HG03378 (cell line): Measurements from ENCODE around the gene HS6ST2.
"Not testable (repeated sequence)": the region's sequence is repeated elsewhere in the genome, so short reads cannot be mapped to it uniquely, and the experiment has no call there.

Source experiments
- ATAC-seq: cut with Tn5 transposase; IDR thresholded peaks from one replicate; pipeline ENCODE4 v1.9.1; 2021; ENCODE audit warnings: mild to moderate bottlenecking, moderate library complexity; ENCODE audit not compliant: unreplicated experiment

The HS6ST2 gene

GRCh38 chrX:132958091-132958703, at the start of gene HS6ST2:
HS6ST2 (minus strand) TSS chrX:132958629.
- ATAC-seq, result no peak

DNA sequence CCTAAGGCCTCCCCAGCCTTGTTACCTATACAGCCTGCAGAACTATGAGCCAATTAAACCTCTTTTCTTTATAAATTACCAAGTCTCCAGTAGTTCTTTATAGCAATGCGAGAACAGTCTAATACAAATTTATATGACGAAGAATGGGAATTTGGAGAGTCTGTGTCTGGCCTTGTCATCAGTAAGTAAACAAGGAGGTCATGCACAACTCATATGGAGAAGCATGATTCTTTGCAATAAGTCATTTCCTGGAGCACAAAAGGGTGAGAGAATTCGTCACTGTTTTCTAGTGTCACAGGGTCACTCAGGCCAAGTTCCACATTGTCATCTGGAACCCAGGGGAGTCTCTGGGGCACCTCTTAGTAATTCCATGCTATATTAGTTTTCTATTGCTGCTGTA, 49.0 kb upstream of the HS6ST2 start:
- ATAC-seq, result no peak

- no peak for ATAC-seq
These were observed 47.2 kb upstream of the HS6ST2 start for GRCh38 chrX:133005616-133006015.

GRCh38 chrX:133005042-133005441, 46.6 kb upstream of the HS6ST2 start:
- ATAC-seq, result no peak

GRCh38 chrX:132999209-132999608, 40.8 kb upstream of the HS6ST2 start:
- no peak for ATAC-seq

DNA sequence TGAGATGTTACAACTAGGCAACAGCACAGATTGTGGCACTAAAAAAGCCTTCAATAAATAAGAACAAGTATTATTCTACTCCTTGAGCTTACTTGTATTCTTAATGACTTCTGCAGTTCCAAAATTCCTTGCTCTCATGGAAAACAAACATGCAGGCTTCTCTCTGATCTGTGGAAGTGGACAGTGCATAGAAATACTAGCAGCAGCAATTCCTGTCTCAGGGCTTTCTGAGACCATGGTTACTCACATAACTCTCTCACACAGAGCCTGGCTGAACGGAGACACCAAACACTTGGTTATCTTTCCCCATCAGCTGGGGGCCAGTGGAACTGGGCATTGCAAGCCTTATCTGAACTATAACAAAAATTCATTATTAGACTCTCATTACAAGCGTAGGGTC, 32.4 kb upstream of the HS6ST2 start:
- ATAC-seq, result no peak

DNA sequence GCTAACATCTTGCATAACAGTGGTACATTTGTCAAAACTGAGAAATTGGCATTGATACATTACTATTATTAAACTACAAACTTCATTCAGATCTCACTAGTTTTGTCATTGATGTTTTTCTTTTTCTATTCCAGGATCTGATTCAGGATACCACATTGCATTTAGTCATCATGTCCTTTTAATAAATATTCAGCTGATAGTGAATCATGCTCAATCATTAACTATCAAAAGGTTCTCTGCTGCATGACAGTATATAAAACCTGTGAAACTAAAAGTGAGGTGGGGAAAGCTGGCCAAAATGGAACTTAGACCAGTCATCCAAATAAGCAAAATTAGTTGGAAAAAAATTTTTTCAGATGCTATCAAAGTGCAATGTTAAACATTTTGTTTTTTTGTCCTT, 28.1 kb upstream of the HS6ST2 start:
- no peak for ATAC-seq

DNA sequence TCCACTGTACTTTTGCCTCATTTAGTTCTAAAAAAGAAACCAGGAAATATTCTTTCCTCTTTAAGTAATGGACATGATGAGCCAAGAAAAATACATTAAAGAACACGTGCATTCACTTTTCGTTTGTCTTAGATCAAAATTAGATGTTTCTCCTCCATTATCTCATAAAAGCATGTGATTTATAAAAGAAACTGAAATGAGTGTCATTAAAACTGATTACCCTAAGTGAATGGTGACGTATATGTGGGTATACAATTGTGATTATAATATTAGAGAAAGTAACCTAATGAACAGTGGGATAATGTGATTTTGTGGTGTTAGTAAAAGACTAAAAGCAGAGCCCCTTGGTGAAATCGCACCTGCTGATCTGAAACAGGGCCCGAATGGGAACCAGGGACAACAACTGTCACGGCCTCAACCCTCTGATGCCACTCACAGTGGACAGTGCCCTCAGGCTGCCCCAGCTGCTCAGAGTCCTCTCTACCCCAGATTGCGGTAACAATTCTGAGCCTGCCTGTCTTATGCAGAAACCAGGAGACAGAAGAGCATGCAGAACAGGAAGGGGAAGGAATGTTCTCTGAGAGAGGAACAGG, 25.7 kb upstream of the HS6ST2 start:
- ATAC-seq, result no peak

GRCh38 chrX:132983496-132983895, 25.1 kb upstream of the HS6ST2 start:
- ATAC-seq, result no peak

GRCh38 chrX:132980035-132980434, 21.6 kb upstream of the HS6ST2 start:
- ATAC-seq, result not testable (repeated sequence)

DNA sequence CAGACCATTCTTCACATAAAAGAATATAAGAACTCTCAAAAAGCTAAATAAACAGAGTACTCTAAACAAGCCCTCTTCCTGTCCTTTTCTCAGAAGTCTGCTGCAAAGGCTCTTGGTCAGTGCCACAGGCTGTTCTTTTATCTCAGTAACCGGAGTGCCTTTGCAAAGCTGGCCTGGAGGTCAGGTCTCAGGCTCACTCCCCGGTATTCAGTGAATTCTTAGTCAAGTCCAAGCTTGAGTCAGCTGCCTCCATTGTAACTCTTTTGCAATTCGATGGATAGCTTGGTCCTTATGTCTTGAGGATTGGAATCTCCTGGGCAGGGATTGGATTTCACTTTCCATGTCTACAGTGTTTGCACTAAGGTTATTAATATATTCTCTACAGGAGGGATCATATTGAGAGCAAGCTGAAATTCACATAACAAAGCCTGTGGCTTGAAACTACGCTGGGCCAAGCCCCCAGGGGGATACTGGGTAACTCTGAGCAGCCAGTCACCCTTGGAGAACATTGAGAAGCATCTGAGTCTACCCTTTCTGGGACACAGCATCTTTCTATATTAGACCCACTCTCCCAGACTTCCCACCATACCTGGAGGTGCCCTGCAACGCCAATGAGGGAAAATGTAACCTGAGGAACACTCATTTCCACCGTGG, 10.0 kb upstream of the HS6ST2 start:
- no peak for ATAC-seq

DNA sequence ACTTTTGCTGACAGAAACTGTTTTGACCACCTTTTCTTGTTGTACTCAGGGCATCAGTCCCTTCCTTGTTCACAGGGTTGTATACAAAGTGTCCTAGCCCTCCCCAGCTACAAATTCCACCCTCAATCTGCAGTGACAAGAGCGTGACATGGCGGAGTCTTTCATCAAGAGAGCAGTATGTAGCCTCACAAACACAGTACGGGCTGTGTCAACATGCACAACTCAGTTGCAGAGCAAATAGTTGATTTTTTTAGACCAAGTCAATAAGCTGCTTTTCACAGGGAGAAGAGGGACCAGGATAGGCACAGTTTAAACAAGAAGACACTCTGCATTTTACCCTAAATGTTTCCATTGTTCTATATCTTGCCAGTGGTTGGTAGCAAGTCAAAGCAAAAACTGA, 8.6 kb upstream of the HS6ST2 start:
- ATAC-seq, result no peak

GRCh38 chrX:132965461-132965860, 7.0 kb upstream of the HS6ST2 start:
- no peak for ATAC-seq

DNA sequence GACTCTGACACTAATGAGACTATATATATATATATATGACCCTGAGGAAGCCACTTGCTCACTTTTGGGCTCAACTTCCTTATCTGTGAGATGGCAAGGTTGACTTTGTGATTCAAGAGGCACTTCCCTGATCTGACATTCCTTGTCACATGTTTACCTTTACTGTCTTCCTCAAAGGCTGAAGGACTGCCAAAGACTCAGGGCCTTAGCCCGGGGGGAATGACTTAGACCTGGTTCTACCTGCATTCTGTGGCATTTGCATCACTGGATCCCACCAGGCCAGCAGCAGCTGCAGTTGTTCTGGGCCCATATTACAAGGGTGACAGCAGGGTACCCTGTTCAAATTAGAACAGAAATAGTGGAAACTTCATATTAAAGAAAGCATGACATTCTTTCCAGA, 3.1 kb upstream of the HS6ST2 start:
- ATAC-seq, result no peak

DNA sequence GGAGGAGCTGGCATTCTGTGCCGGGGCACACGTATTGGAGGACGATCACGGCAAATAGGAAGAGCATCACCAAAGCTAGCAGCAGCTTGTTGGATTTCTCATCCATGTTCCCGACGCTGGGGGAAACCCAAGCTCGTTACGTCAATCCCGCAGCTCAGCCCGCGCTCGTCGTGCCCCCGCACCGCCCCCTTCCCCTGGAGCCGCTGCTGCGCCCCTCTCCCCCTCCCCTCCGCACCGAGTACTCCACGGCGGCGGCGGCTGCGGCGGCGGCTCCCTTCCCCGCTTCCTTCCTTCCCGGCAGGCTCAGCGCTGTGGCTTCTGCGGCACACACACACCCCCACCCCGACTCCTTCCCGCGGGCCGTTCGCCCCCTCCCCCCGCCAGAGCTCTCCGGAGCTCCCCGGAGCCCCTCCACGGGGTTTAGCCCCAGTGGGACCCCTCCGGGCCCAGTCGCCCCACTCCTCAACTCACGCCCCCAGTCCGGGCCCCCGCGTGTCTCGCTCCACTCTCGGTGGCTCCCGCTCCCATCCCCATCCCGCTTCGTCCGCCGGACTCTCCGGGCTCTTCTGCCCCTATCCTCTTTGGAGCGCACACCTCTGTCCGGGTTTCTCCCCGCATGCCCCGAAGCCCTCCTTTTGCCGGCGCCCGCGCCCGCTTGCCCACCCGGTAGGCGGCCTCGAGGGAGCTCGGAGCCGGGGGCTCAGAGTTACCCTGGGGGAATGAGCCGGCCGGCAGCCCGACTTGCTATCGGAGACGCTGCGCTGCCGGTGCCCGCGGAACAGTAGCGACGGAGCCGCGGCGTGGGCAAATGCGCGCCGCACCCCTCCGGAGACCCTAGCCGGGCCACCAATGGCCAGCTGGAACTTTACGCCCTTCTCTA, 978 bp downstream of the HS6ST2 start:
- no peak for ATAC-seq

- ATAC-seq, result no peak
These were observed 1.8 kb downstream of the HS6ST2 start for GRCh38 chrX:132956421-132957210.

DNA sequence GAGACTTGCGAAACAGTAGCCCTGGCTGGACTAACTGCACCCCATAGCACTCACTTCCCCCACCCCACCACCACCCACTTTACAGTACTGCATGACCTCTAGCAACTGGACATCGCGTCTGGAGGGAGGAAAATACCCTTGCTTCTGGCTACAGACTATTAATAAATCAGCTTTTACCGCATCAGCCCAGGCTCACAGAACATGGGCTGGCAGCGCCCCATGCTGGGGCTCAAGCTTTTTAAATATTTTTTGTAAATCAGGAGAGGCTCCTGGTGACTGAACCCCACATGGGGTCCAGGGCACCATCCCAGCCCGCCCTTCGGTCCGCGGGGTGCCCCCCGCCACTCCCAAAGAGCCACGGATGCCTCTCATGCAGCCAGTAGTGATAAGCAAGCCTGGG, 2.7 kb downstream of the HS6ST2 start:
- ATAC-seq, result no peak

DNA sequence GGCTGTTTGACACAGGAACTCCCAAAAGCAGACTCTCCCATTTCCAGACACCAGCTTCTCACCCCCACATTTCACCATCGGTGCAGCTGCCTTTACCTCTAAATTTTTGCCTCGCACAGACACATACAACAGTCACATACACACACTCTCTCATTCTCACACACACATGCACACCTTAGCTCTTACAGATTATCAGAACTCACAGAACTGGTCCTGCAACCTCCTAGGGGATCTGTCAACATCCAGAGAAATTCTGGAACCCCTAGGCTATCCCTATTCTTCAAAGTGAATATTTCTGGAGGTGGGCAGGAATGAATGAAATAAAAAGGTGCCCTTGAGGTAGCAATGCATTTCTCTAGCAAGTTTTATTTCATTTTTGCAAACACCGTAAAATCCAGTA, 4.1 kb downstream of the HS6ST2 start:
- no peak for ATAC-seq

DNA sequence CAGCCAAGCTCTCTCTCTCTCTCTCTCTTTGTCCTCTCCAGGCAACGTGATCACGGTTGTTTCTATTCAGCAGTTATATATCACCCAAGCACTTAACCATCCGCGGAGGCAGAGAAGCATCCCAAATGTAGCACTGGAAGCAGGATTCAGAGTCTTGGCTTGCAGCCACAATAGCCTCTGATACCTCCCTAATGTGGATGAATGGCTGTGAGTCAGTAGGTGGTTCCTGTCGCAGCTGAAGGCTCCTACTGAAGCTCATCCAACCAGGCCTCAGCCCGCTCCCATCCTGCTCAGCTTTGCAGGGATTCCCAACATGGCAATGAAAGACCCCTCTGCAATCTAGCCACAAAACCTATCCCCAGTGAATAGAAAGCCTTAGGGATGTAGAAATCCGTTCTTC, 5.1 kb downstream of the HS6ST2 start:
- ATAC-seq, result no peak

DNA sequence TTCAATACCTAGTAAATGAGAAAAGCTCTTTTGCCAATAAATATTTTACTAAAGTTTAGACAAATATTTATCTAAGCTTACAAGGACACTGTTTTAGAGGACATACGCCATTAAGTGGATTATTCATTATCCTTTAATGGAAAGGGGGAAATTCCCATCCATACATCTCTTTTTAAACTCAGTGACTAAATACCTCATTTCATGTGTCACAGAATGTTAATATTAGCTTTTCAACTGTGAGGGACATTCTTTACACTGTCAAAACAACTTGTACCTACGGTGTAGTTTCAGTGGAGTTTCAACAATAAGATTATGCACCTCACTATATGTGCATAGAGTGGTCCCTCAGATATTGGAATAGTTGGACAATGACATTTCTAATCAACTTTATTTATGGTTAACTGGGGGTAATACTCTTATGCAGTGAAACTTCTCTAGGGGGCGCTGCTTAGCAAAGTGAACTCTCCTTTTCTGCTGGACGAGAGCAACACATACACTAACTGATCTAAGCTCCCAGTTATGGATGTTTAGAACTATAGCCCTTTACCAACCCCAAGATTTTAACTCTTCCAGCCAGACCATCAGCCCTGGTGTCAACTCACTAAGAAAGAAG, 9.7 kb downstream of the HS6ST2 start:
- ATAC-seq, result no peak
